GM18951 (cell line): ENCODE data around the gene SCEL.

Experiments used
- POLR2A ChIP-seq: IDR thresholded peaks from 4 replicates; pipeline ENCODE4 v1.6.1; 2011; ENCODE audit warnings: mild to moderate bottlenecking; ENCODE audit not compliant: insufficient read length, insufficient read depth; ENCODE audit errors: extremely low read depth
- in situ Hi-C: fragments of 300-500 bp; cut with MboI; formaldehyde crosslinking; loops from one replicate; pipeline ENCODE4 v1.12.0; 2022; ENCODE audit warnings: low sequenced_read_pairs, mixed read lengths, inconsistent platforms; ENCODE audit not compliant: unreplicated experiment

Gene SCEL

GRCh38 chr13:77528834-77529500, 6.5 kb upstream of the SCEL start:
- in situ Hi-C loops = no loop called here
- TF ChIP-seq POLR2A = no peak

DNA sequence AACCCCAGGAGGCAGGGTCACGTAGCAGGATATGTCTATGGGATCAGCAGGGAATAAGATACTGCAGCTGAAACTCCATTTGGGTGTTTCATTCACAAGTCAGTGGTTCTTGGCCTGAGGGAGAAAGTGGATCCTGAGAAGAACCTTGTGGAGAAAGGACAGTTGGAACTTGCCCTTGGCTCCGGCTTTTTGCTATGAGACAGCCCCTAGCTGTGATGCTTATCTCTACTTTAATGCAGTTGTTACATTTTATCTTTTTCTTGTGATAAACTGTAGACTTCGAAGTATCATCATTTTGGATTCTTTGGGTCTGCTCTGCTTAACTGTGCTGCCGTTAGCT, 6.0 kb upstream of the SCEL start:
- in situ Hi-C loops = no loop called here
- no peak for TF ChIP-seq POLR2A

GRCh38 chr13:77530875-77531274, 4.6 kb upstream of the SCEL start:
- no peak for TF ChIP-seq POLR2A
- in situ Hi-C loops = no loop called here

DNA sequence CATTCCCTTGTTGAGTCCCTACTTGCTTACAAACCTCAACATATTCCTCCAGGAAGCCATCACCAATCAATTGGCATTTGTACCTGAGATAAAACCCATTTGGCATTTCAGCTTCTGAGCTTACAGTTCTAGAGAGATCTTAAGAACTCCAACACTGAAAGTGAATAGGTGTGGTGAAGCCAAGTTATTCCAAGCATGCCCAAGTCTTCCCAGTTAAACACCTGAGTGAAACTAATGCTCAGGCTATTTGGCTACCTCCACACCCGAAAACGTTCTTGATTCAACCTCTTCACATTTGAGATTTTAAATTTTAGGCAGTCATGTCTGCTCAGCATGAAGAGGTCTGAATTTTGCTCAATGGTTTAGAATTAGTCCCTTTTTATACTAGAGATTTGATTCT, 2.5 kb upstream of the SCEL start:
- in situ Hi-C loops = no loop called here
- TF ChIP-seq POLR2A = no peak

DNA sequence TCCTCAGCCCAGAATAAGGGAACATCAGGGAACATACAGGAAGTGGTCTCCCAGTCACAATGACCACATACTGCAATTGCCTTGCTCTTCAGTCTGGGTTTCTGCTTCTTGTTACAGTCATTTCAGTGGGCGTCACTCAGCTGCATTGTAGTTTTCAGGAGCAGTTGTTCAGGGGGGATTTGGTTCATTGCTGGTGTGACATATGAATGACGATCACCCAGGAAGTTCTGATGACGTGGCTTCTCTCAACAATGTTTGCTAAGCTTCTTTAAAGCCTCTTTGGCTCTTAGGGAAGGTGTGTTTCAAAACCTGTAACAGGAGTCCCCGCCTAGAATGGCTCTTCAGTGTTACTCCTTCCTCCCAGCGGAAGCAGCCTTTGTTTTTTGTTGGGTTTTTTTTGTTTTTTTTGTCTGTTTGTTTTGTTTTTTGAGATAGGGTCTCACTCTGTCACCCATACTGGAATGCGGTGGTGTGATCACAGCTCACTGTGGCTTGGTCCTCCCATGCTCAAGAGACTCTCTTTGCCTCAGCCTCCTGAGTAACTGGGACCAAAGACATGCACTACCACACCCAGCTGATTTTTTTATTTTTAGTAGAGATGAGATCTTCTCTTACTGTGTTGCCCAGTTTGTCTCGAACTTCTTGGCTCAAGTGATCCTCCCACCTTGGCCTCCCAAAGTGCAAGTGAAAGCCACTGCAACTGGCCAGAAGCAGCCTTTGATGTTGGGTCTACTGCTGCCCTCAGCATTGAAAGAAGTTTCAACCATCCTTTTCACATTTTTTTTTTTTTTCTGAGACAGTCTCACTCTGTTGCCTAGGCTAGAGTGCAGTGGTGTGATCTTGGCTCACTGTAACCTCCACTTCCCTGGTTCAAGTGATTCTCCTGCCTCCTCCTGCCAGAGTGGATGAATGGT, 1.4 kb upstream of the SCEL start:
- TF ChIP-seq POLR2A = no peak
- in situ Hi-C loops = no loop called here

GRCh38 chr13:77536358-77536757, 852 bp downstream of the SCEL start:
- no peak for TF ChIP-seq POLR2A
- in situ Hi-C loops = no loop called here

DNA sequence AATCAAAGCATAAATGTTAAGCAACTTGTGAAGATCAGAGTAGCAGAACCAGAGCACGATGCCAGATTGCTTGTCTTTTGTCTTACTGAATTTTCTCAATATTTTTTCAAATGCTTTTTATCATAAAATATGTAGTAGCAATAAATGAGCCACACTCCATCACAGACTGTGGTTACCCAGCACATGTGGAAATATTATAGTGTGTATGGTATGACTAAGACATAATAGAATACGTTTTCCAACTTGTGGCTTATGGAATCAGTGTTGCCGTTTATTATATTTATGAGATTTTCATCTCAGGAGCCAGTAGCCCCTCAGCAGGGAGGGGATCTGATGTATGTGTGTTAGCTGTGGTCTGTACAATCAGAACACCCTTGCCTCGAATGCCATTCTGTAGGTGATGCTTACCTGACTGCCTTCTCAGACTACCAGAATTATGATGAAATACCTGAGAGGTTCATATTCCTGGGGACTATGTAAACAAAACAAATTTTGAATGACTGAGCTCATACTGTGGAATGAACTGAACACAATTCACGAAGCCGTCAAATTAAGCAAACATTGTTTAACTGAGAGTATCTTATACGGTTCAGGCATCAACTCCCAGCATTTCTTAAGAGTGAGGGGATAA, 1.9 kb downstream of the SCEL start:
- in situ Hi-C loops = no loop called here
- no peak for TF ChIP-seq POLR2A

DNA sequence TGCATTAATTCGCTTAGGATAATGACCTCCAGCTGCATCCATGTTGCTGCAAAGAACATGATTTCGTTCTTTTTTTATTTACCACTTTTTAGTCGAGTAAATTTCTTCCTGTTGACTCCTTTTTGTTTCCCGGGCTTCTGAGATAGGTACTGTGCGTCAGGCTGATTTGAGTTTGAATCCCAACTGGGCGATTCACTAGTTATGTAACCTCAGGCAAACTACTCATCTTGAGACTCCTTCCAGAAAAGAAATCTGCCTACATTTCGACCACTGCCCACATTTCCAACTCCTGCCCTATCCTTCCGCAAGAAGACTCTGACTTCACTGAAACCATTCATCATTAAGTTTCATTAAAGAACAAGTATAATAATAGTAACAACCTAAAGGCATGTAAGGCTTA, 8.2 kb downstream of the SCEL start:
- no peak for TF ChIP-seq POLR2A

DNA sequence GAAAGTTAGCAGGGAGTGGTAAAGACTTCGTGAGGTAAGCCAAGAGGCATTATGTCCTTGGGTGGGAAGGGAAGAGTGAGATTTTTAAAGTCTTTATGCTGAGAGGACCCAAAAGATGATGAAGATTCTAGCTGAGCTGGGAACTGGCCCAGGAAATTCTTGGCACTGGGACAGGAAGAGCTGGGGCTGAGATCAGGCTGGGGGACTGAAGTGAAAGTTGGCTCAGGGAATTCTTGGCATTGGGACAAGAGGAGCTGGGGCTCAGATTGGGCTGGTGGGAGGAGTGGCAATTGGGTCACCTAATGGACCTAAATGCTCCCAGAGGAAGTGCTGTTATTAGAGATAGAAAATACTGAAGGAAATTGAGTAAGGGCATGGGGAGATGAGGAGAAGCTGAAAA, 8.8 kb downstream of the SCEL start:
- no peak for TF ChIP-seq POLR2A
- in situ Hi-C loops = no loop called here

More for the DNA sequence above, 8.2 kb downstream of the SCEL start:
- in situ Hi-C loops = no loop called here

GRCh38 chr13:77544758-77545338, 9.3 kb downstream of the SCEL start:
- in situ Hi-C loops = no loop called here
- no peak for TF ChIP-seq POLR2A

DNA sequence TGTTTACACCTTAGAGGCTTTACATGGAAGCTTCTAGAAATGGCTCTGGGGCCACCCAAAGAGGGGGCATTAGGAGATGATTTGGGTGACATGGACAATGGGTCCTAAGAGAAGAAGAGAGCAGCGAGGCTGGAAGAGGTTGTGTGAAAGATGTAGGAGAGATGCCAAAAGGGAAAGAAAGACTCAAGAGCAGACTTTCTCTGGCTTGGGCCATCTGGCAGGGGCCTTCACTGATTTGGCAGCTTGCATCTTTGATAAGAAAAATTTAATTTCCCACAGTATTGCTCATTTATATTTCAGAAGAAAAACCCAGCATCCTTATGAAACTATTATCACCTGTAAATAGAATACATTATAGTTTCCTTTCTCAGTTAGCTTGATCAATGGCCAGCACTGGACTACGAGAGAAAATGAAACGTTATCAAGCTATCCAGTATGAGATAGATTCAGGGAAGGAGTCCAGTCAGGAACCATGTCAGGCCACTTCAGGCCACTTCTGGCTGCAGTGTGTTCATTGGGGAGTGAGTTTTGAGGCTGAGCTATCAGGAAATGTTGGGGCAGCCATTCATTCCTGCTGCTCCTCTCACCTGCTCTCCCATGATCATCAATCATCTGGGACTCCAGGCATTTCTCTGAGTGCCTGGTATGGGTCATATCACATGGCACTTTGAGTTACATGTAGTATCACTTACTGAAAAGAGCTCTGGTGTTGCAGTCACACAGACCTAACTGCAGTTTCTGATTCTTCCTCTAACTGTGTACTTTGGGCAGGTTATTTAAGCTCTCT, 10.3 kb downstream of the SCEL start:
- TF ChIP-seq POLR2A = no peak
- in situ Hi-C loops = no loop called here

DNA sequence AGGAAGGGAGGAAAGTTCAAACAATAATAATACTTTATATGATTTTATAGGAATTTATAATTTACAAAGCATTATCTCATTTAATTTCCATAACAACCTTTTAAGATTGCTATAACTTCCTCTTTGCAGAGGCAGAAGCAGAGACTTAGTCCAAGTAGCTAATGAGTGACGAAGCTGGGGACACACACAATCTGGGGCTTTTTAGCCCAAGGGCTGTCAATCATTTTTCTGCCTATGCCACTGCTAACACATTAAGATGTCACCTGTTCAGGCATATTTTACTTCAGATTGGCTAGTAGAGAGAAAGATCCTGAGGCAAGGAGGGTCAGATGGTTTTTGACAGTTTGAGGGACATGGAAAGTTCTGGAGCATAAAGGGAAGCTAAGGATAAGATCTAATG, 12.6 kb downstream of the SCEL start:
- in situ Hi-C loops = no loop called here
- no peak for TF ChIP-seq POLR2A

DNA sequence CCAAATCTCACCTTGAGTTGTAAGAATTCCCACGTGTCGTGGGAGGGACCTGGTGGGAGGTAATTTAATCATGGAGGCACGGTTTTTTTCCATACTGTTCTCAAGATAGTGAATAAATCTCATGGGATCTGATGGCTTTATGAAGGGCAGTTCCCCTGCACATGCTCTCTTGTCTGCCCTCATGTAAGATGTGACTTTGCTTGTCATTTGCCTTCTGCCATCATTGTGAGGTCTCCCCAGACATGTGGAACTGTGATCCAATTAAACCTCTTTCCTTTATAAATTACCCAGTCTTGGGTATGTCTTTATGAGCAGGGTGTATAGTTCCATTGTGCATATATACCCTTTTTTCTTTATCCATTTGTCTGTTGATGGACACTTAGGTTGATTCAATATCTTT, 13.1 kb downstream of the SCEL start:
- in situ Hi-C loops = no loop called here
- no peak for TF ChIP-seq POLR2A

DNA sequence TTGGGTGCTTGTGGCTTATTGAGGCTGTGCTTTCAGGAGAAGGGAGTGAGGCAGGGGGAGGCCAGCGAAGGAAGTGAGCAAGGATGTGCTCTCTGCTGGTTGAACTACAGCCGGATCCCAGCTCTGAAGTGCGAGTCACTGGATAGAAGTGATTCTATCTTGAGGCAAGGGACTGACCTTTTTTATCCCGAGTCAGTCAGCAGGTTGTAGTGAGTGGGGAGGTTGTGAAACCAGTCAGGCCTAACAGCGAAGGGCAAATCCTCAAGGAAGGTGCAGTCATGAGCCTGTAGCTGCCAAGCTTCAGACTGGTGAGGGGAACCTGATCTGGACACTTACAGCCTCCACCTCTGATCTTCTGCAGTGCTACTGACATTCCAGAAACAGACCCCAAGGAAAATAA, 18.6 kb downstream of the SCEL start:
- in situ Hi-C loops = no loop called here

More for the DNA sequence above, 18.6 kb downstream of the SCEL start:
- no peak for TF ChIP-seq POLR2A
